Gastroesophageal sphincter (tissue), 4 donors: ENCODE measurements around the gene GPR151. TPM values are rescaled to one million over a fixed set of nuclear protein-coding genes. Genes with fewer than 3 reads are reported as not detected.

Experiments
- ATAC-seq: fragments of 150-250 bp; one replicate; pipeline ENCODE4 v1.9.1; 2016; ENCODE audit warnings: mild to moderate bottlenecking, moderate library complexity
- H3K27ac ChIP-seq, 4 donors: fragments of 200-600 bp; sonication (generic) in 3 of 4; 1 replicate in 3 of 4; 2 replicates in 1 of 4; pipeline ENCODE4 v1.5.1; 2016 to 2019
- H3K27me3 ChIP-seq: fragments of 200-600 bp; sonication (generic); one replicate; pipeline ENCODE4 v1.5.1; 2019
- H3K36me3 ChIP-seq, 2 donors: fragments of 200-600 bp; sonication (generic); one replicate each; pipeline ENCODE4 v1.5.1; 2019; ENCODE audit warnings: control low read depth in 1 of 2
- H3K4me1 ChIP-seq, 3 donors: fragments of 200-600 bp; sonication (generic); 1 replicate in 2 of 3; 2 replicates in 1 of 3; pipeline ENCODE4 v1.5.1; 2016 to 2019; ENCODE audit warnings: control low read depth in 2 of 3
- H3K4me3 ChIP-seq, 2 donors: fragments of 200-600 bp; sonication (generic); one replicate each; pipeline ENCODE4 v1.5.1; 2019; ENCODE audit warnings: mild to moderate bottlenecking in 1 of 2, moderate library complexity in 1 of 2
- H3K9me3 ChIP-seq, 3 donors: fragments of 200-600 bp; sonication (generic); one replicate each; pipeline ENCODE4 v1.5.1; 2017 to 2019; ENCODE audit warnings: control low read depth in 2 of 3
- EP300 ChIP-seq: sonication (generic); formaldehyde crosslinking; IDR thresholded peaks from one replicate; pipeline ENCODE4 v1.6.1; 2017; ENCODE audit warnings: antibody characterized with exemption, mild to moderate bottlenecking
- POLR2A ChIP-seq, 2 donors: fragments of 450-650 bp; IDR thresholded peaks; one replicate each; pipeline ENCODE4 v1.6.1; 2017; ENCODE audit warnings: antibody characterized with exemption in 2 of 2, mild to moderate bottlenecking in 2 of 2, moderate library complexity in 1 of 2
- POLR2AphosphoS5 ChIP-seq: sonication (generic); formaldehyde crosslinking; IDR thresholded peaks from one replicate; pipeline ENCODE4 v1.6.1; 2017; ENCODE audit warnings: antibody characterized with exemption
- WGBS, 2 donors: methylation state at CpG; one replicate each; pipeline ENCODE4 v1.1.5; 2018; ENCODE audit warnings: low coverage in 1 of 2; 5-methylcytosine and 5-hydroxymethylcytosine counted together
- total RNA-seq, 4 donors: library from RNA; depleted of rRNA; stranded (reverse); fragments of >200 nt; gene quantifications; one replicate each; pipeline ENCODE4 v1.1.0, GENCODE V29; 2016
- TF ChIP-seq, protein P1 (sequence below), 4 experiments: fragments of 200-600 bp in 2 of 4; fragments of 450-650 bp in 2 of 4; sonication (generic) in 1 of 4; IDR thresholded peaks; one replicate each; pipeline ENCODE4 v1.5.1; 2017 to 2019; ENCODE audit warnings: antibody characterized with exemption in 4 of 4, mild to moderate bottlenecking in 2 of 4, moderate library complexity in 2 of 4

Gene GPR151
- total RNA-seq, 4 donors from 2014 or later: not detected

DNA sequence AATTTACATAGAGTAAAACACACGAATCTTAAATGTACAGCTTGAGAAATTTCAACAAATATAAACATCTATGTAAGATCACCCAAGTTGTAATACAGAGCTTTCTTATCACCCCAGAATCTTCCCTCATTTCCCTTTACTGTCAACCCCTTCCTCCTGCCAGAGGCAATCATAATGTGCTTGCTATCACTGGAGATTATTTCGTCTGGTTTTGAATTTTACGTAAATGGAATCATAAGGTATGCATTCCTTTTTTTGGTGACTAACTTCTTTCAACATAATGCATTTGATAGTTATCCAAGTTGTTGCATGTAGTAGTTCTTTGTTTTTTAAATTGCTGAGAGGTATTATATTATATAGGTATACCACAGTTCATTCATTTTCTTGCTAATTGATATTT, 37.5 kb upstream of the GPR151 start:
- WGBS, 2 donors: 63 to 67% methylated on average over 2 to 3 of the region's 3 CpGs
- no peak overlapping the region for H3K27ac ChIP-seq
- no peak for ATAC-seq
- no peaks in the 10 kb centered on the region for H3K36me3 ChIP-seq
- H3K4me3 ChIP-seq: no peak overlapping the region
- H3K27me3 ChIP-seq: no peaks in the 10 kb centered on the region
- H3K4me1 ChIP-seq: no peaks in the 10 kb centered on the region
- no peaks in the 10 kb centered on the region for H3K9me3 ChIP-seq
- TF ChIP-seq POLR2A (IDR thresholded peaks at IDR 0.05): no peak
- no peak for TF ChIP-seq POLR2AphosphoS5
- TF ChIP-seq, protein P1, sequence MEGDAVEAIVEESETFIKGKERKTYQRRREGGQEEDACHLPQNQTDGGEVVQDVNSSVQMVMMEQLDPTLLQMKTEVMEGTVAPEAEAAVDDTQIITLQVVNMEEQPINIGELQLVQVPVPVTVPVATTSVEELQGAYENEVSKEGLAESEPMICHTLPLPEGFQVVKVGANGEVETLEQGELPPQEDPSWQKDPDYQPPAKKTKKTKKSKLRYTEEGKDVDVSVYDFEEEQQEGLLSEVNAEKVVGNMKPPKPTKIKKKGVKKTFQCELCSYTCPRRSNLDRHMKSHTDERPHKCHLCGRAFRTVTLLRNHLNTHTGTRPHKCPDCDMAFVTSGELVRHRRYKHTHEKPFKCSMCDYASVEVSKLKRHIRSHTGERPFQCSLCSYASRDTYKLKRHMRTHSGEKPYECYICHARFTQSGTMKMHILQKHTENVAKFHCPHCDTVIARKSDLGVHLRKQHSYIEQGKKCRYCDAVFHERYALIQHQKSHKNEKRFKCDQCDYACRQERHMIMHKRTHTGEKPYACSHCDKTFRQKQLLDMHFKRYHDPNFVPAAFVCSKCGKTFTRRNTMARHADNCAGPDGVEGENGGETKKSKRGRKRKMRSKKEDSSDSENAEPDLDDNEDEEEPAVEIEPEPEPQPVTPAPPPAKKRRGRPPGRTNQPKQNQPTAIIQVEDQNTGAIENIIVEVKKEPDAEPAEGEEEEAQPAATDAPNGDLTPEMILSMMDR (IDR thresholded peaks at IDR 0.05): no peak
- TF ChIP-seq EP300: no peak

DNA sequence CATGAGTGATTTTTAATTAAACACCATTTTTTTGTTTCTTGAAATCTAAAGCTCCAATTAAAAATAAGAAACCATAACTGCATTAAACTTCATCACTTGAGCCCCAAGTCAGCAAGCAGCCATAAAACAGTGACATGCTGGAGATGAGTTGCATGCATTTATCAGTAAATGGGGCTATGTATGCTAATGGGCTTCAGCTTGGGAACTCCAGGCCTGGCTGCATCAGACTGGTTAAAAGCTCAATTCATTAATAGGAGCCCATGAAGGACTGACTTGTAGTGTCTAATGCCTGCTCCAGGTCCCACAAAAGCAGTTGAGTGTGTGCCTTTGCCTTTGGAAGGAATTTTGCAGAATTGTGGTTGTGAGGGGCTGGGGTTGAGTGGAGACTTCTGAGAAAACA, 33.6 kb upstream of the GPR151 start:
- Histone ChIP-seq H3K27ac (no peak overlapping the region), H3K27me3 (no peaks in the 10 kb centered on the region), H3K4me1 (no peaks in the 10 kb centered on the region), H3K36me3 (no peaks in the 10 kb centered on the region), H3K4me3 (no peak overlapping the region), H3K9me3 (no peaks in the 10 kb centered on the region)
- ATAC-seq: no peak
- no peak for TF ChIP-seq EP300
- TF ChIP-seq, protein P1 (IDR thresholded peaks at IDR 0.05): no peak
- no peak for TF ChIP-seq POLR2AphosphoS5
- no peak for TF ChIP-seq POLR2A (IDR thresholded peaks at IDR 0.05)

DNA sequence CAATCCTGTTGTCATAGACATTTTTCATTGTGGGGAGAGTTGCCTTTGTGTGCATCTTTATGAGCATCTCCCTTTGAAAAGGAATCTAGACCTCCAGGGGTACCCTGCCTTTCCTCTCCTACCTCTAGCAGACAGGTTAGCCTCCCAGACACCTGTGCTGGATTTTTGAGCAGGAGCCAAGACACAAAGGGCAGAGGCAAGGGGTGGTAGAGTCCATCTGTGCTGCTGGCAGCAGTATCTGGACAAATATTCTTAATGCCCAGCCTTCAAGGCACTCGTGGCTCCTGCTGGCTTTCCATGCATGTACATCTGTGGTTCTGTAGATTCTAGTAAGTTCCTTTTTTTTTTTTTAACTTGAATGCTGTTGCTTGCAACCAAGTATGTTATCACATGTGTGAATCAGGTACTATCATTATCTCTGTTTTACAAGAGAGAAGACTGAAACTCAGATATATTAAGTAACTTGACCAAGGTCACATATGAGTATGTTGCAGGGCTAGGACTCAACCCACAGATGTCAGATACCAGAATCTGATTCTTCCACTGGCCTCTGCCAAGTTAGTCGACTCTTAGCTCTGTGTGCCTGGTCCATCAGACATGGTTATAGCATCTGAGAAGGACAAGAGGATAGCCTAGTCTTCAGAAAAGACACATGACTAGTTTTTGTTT, 32.9 kb upstream of the GPR151 start:
- no peaks in the 10 kb centered on the region for H3K9me3 ChIP-seq
- no peak overlapping the region for H3K27ac ChIP-seq
- WGBS, 2 donors: 29 to 44% methylated on average over 2 of the region's 2 CpGs
- H3K36me3 ChIP-seq: no peaks in the 10 kb centered on the region
- H3K4me3 ChIP-seq: no peak overlapping the region
- TF ChIP-seq, protein P1 (IDR thresholded peaks at IDR 0.05): no peak
- TF ChIP-seq POLR2AphosphoS5: no peak
- TF ChIP-seq POLR2A (IDR thresholded peaks at IDR 0.05): no peak
- no peak for TF ChIP-seq EP300
- H3K27me3 ChIP-seq: no peaks in the 10 kb centered on the region
- no peak for ATAC-seq
- H3K4me1 ChIP-seq: no peaks in the 10 kb centered on the region

DNA sequence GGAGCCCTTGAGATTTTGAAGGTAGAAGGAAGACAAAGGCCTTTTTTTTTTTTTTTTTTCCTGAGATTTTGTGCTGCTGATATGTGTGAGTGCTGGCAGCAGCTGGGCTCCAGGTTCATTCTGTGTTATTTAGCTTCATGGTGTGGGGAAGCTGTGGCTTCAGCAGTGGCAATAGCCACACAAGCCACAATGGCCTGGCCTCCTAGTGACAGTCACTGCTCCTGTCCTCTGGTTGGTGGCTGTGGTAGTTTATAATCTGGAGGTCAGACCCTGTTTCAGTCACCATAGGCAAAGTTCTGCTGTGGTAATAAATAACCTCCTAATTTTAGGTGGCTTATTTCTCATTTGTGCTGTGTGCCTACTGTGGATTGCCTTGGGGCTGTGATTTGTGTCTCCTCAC, 28.2 kb upstream of the GPR151 start:
- H3K9me3 ChIP-seq: no peaks in the 10 kb centered on the region
- H3K27me3 ChIP-seq: no peaks in the 10 kb centered on the region
- peaks cover 0 to 7% (median 0%) of the 10 kb centered on the region in 3 donors for H3K4me1 ChIP-seq
- H3K4me3 ChIP-seq: no peak overlapping the region
- no peak for ATAC-seq
- TF ChIP-seq POLR2A (IDR thresholded peaks at IDR 0.05): no peak
- no peak for TF ChIP-seq EP300
- TF ChIP-seq, protein P1 (IDR thresholded peaks at IDR 0.05): no peak
- TF ChIP-seq POLR2AphosphoS5: no peak
- H3K36me3 ChIP-seq: no peaks in the 10 kb centered on the region
- no peak overlapping the region for H3K27ac ChIP-seq
